Measurements from ENCODE around the gene IQSEC1.

DNA sequence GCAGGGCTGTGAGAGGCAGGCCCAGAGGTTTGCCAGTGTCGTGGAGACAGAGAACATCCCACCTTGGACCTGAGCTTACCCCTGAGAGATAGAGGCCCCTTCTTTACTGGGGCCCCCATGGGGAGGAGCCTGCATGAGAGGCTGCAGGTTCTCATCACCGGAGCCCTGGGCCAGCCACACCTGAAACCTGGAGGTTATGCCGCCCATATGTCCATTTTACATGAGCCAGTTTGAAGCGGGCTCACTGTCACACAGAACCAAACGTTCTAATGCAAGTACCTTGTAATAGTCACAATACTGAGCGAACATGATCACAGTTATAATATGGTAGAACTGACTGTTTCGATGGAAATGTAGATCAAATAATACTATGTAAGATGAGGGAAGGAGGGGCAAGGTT, 6.3 kb upstream of the IQSEC1 start:
- TF ChIP-seq POLR2A (IDR thresholded peaks at IDR 0.05), result no peak
- no peak for TF ChIP-seq CTCF (IDR thresholded peaks at IDR 0.05)
- no peak for TF ChIP-seq POLR2AphosphoS5 (IDR thresholded peaks at IDR 0.05)

Measured in breast epithelium (tissue), 3 donors.